ENCODE measurements around the gene SNAP47.

The SNAP47 gene

DNA sequence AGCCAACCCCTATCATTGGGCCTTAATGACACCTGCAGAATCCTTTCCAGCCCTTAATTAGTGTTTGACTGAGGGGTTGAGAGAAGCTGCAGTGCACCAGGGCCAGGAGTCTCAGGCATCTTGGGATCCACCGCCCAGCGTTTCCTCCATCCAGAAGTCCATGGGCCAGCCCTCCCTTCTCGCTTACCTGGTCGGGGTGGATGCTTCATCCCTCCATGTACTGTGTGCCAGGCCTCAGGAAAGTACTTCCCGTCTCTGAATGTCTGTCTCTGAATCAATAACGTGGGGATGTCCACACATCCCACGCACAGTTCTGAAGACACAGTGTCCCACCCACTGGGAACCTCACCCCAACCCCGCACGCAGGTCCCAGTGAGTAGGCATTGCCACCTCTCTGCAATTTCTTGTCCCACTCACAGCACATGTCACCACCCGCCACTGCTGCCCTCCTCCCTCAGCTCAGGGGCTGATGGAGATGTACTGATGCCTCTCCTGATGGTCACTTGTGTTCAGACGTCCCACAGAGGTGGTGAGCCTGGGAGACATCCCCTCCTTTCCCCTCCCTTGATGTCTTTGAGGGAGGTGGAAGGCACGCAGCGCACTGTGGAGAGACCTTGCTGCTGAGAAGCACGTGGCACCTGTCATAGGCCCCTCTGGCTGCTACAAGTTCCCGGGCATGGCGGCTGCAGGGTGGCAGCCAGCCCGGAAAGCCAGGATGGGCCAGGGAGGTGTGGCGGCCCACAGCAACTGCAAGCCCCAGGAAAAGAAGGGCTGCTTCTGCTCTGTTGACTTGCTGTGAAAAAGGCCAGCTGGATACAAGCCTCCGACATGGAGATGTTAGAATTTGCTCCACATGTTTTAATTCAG, 50.8 kb downstream of the SNAP47 start:
- no peak for DNase-seq (ENCODE audit: low read depth)

DNA sequence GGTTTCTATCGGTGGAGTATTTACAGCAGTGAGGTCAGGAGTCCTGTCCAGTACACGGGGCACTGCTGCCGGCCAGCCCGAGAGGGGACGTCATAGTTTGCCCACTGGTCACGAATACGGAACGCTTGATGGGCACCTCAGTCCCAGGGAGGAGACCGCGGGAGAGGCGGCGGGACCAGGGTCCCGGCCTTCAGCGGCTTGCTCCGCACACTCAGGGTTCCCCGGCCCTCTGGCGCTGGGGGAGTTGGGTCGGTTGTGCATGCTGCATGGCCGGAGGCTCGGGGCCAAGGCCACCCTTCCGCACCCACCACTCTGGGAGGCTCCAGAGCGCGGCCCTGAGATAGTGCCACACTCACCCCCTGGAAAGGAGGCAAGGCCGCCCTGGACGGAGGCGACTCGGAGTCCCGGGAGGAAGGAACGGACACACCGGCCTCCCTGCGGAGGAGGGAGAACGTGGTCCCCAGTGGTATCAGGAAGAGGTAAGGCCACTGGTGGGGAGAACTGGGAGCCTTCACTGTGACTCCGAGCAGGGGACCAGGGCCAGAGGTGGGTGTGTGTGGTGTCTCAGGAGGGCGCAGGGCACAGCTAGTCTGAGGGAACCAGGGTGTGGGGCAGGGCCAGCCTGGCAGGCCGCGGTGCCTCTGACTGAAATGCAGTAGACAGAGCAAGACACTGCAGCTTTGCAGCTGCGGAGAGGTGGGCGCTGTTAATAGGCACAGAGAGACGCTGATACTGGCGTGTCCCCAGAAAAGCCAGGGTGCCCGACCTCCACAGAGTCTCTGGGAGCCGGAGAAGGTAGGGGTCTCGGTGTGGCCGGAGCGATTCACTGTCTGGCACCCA, 51.7 kb downstream of the SNAP47 start:
- no peak for DNase-seq (ENCODE audit: low read depth)

DNA sequence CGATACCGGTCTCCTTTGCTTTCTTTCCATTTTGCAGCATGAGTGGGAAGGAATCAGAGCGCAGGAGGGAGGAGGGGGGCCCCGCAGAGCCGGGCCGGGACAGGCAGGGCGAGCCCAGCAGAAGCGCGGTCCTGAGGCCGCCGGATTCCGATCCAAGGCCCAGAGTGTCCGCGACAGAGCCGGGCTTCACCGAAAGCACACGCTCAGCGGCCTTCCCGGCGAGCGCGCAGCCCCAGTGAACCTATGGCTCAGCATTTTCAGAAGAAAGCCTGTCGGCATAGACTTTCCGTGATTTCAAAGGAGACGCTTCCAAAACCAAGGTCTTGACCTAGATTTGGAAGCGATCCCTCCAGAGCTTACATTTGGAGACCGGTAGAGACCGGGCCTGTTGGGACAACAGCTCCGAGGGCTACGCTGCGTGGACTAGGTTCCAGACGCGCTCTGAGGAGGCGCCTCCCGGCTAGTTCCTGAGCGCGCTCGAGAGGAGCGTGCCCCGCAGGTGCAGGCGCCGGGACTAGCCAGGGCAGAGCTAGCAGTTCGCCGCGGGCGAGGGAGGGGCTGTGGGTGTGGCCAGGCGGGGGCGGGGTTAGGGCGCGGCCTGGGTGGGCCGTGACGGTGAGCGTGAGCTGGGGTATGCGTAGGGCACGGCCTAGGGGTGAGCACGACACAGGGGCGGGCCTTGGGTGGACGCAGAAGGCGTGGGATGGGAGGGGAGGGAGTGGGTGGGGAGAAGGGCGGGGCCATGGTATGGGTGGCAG, 52.5 kb downstream of the SNAP47 start:
- DNase-seq (ENCODE audit: low read depth), result peak; percentile 94

DNA sequence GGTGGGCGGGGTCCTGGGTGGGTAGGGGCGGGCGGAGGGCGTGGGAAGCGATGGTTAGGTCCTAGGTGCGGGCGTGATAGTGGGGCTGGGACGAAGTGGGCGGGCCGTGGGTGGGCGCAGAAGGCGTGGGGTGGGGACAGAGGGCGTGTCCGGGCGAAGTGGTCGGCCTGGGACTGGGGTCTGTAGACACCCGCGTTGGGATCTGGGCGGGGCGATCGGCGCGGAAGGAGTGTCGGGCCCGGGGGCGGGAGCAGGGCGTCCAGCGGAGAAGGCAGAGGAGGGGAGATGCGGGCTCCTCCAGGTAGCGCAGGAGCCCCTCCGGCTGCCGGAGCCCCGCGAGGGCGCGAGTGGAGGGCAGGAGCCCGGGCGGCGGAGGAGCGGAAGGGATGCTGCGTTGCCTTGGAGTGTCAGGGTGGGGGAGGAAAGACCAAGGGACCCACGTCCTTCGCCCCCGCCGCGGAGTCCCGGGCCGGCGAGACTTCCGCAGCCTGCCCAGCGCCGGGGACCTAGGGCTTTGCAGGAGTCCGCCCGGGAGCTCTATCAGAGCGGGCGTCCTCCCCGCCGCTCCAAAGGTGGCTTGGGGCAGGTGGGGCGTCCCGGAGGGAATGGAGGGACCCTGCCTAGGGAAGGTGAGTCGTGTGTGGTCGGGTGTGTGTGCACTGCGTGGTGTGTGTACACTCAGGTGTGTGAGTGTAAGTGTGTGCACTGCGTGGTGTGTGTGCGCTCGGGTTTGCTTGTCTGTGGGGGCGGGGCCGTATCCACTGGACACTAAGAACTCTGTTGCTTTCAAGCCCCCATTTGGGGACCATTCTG, 53.2 kb downstream of the SNAP47 start:
- no peak for DNase-seq (ENCODE audit: low read depth)

DNA sequence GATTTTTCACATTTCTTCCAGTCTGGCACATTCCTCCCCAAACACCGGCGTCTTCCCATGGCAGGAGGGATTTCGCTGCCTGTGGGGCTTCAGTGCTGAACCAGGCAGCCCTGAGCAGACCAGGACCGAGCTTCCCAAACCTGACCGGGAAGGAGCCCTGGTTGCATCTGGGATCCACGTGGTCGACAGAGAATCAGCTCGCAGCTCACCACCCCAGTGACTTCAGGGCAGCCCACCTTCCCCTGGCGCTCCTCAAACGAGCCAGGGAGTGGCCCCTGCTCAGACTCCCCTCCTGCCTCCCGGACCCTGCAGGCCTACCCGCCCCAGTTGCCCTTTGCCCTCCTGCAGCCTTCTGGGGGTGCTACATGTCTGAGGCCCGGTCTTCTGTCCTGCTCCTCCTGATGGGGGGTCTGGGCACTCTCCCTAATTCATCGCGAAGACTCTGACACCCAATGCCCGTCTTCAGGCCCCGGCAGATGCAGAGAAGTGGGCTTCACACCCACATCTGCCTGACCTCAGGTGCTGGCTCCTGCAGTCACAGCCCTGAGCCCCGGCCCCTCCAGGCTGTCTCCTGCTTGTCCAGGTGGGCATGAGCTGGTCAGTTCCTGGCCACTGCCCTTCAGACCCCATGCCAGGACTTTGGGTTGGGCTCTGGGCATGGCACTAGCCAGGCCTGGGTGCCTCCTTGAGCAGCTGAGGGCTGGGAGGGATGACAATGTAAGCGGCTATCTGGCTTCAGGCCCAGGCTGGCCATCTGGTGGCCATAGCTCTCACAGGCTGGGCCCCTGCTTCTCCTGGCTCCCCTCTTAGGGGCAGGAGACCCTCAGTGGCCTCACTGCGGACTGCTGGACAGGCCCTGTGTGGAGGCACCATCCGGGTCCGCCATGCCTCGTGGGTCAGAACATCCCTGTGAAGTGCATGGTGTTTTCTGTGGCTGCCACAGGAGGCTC, 54.1 kb downstream of the SNAP47 start:
- DNase-seq (ENCODE audit: low read depth), result no peak

DNA sequence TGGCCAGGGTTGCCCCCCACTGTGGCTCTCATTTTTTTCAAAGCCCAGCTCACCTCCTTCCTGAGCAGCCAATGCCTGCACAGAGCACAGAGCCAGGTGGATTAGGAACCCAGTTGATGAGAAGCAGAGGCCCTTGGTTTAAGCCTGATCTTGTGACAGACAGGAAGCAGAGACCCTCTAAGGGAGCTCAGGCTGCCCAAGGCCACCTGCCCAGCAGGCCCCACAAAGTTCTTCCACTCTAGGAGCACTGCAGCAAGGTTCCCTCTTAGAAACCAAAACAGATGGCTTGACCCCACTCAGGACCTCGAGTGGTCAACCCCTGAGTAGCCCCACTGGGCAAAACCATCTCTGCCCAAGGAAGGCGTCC, 54.8 kb downstream of the SNAP47 start:
- no peak for DNase-seq (ENCODE audit: low read depth)

DNA sequence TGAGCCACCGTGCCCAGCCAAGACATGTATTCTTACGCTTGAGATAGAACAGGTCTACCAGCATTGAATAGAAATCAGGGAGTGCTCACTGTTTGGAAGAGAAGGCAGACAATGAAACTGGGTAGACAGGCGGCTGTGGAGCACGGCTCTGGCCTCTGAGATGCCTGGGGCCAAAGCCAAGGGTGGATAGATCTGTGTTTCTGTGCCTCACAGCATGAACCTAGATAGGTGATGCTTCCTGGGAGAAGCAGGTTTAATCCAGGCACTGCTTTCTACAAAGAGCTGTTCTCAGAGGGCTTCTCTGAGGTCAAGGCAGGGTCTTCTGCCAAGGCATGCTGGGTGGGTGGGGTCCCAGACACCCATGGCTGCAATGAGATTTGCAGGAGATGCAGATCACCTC, 55.6 kb downstream of the SNAP47 start:
- no peak for DNase-seq (ENCODE audit: low read depth)

DNA sequence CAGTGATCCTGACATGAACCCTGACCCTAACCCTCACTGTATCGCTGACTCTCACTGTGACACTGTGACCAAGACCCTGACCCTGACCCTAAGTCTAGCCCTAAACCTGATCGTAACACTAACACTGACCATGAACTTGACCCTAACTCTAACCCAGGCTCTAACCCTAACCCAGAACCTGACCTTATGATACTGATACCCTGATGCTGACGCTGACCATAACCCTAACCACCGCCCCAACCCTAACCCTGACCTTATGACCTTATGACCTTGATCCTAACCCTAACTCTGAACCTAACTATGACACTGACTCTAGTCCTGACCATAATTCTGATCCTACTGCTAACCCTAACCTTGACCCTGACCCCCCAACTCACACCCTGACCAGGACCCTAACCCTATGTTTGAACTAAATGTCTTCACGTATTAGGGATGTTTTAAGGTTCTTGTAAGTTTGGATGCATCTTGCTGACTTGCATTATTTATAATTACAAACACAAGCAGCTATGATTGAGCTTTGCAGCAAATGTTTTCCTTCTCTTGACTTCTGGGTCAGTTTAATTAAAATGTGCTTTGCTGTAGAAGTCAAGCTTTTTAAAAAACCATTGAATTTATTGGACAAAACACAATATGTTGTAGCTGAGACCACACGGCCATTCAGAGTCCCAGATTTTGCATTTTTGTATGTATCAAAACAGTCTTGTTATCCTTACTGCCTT, 56.3 kb downstream of the SNAP47 start:
- DNase-seq (ENCODE audit: low read depth), result no peak

DNA sequence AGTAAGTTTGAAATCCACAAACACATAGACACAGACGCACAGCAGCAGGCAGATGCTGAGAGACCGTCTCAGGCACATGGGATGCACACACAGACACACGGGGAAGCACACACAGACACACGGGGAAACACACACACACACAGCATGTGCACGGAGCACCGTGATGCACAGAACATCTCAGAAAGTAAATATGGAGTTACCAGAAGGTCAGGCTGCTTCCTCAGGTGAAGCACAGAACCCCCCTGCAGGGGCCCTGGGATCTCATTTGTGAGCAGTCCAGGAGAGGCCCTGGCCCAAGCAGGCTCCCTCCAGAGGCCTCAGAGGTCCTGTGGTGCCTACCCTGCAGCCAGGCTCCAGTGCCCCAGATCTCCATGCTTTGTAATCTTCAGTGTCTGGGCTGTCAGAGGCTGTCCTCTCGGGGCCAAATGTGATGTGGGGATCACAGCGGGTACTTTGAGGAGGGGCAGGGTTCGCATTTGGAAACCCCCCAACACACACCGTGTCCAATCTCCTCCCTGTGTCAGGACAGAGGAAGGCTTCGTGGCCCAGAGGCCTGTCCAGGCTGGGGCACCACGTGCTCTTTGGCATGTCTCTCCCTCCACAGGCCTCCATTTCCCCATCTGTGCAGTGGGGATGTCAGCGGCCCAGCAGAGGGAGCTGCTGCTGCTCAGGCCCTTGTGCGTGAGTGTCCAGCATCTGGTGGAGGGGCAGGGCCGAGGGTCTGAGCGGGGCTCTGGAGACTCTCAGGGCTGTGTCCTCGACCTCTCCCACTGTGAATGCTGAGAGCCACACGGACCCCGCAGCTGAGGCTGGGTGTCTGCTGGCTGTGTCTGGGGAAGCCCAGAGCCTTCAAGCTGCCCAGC, 57.2 kb downstream of the SNAP47 start:
- DNase-seq (ENCODE audit: low read depth), result no peak

DNA sequence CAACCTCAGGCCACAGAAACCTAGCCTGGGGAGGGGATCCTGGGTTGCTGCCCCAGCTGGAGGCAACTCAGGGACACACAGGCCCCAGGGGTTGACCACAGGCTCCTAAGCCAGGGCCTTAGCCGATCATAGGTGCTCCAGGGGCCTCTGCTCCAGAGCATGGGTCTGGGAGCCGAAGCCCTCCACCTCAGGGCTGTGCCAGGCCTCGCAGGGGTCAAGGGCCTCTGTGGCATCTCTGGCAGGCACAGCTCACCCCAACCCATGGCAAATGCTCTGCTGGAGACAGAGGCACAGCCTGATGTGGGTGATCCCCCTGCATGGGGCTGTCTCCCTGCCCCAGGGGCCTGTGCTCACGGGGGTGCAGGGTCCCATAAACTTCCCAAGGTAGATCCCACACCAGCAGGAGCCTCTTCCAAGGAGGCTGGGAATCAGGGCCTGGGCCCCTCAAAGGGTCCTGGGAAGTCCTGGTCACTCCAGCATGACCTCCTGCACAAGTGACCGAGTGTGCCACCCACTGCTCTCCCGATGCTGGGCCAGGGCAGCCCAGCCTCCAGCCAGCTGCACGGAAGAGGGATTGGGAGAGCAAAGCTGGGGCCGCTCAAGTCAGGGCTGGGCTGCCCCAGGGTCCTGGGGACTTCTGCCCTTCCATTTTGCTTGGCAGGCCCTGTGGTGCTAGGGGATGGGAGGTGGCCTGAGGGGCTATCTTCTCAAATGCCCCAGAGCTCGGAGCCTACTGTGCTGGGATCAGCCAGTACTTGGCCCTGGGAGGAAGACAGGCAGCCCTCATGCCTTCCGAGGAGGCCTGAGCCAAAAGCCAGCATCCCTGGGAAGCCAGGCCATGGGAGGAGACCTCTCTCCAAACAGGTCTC, 58.1 kb downstream of the SNAP47 start:
- no peak for DNase-seq (ENCODE audit: low read depth)

DNA sequence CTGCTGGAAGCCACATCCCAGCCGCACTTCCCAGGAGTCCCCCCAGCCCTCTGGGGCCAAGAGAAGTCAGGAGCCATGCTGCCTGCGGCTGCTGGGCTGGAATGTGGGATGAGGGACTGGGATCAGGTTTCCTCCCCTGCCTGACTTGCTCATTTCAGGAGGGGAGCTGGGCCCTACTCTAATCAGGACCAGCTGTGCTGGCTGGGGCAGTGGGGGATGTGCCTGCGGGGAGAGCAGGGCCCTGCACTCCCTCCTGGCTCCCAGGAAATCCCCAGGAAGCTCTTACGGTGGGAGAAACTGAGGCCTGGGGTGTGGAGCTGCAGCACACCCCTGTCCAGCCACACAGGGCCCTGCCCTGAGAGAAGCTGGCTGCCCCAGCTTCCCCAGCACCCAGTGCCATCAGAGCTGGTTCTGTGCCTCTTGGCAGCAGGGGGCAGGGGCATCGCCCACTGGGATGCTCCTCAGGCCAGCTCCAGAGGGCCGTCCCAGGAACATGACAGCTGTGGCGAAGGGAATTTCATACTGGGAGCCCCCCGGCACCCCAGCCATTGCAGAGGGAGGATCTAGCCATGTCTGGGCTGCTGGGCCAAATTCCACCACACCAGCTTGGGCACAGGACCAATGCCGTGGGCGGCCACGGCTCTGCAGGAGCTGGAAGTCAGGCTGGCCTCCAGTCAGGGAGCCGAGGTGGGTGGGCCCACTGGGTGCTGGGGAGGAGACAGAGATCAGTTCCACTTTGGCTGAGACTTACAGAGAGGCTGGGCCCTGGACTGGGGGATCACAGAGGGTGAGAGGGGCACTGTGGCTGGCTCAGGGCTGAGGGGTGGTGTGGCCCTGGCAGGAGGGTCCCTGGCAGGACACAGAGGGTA, 58.9 kb downstream of the SNAP47 start:
- no peak for DNase-seq (ENCODE audit: low read depth)

DNA sequence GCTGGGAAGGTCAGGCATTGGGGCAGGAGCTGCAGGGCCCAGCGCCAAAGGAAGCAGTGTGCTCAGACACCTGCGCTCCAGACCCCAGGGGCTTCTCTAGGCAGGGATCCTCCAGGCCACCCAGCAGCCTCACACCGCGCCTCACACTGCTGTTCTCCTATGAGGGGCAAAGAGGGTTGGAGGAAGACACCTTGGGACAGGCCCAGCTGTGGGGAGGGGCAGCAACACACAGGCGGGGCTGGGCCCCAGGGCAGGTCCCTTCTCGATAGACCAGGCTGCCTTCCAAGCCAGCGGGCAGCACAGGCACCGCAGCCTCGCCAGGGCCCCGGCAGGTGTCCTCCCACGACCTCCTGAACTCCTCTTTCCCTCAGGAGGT, 59.6 kb downstream of the SNAP47 start:
- DNase-seq (ENCODE audit: low read depth), result no peak

DNA sequence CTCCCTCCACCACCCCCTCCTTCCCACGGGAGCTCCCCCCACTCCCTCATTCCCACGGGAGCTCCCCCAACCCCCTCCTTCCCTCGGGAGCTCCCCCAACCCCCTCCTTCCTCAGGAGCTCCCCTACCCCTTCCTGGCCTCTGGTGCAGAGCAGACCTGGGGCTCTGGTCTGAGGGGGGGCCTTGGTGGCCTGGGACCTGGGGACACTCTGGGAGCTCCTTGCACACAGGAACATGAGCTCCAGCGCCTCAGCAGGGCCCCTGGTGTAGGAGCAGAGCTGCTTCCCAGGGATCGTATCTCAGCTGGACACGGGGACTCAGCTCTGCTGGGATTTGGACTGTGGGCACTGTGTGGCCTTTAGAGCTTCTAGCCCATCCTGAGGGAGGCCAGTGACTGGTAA, 60.5 kb downstream of the SNAP47 start:
- no peak for DNase-seq (ENCODE audit: low read depth)

DNA sequence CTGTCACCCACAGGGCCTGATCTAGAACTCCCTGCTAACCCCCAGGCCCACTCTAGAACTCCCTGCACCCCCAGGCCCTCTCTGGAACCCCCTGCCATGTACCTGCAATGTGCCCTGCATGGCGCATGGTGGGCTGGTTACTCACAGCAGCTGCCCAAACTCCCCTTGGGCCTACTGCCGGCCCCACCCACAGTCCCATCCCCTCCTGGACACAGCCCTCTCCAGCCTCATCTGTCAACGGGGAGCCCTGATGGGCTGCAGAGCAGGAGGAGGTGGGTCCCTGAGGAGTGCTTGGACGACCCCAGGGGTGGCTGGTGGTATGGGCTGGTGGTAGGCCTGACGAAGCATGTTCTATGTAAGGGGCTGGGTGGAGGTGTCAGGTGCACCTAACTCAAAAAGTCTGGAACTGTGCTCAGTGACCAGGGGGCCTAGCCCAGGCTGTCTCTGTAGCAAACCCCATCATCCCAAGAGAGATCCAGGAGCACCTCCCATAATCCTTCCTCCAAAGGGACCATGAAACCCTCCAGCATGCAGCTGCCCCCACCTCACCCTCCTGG, 61.2 kb downstream of the SNAP47 start:
- DNase-seq (ENCODE audit: low read depth), result no peak

DNA sequence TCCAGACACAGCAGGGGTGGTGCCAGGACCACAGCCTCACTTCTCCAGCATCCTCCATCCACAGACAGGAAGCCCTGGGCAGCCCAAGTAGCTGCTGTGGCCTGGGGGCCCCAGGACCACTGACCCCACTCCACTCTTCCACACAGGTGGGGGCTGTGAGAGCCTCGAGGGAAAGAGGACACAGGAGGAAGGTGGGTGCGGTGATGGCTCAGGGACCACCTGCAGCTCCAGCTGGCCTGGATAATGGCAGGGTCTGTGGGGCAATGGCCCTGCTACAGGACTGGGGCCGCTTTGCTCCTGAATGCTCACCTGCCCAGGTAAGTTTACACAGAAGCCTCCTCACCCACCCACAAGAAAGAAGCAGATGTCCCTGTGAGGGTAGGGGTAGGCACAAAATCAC, 61.9 kb downstream of the SNAP47 start:
- no peak for DNase-seq (ENCODE audit: low read depth)

DNA sequence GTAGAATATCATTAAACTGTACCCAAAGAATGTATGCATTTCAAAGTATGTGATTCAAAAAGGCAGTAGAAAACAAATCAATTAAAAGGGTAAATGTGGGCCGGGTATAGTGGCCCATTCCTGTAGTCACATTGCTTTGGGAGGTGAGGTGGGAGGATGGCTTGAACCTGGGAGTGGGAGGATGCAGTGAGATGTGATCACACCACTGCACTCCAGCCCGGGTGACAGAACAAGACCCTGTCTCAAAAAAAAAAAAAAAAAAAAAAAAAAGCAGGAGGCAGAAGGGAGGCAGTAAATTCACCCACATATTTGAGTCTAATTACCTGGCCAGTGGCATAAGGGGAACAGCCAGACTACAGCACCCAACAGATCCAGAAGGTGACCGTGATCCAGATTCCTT, 62.4 kb downstream of the SNAP47 start:
- no peak for DNase-seq (ENCODE audit: low read depth)

Measured in activated T-cell treated with anti-CD3 and anti-CD28 coated beads for 1 hour (primary cell).